ENCODE results near the gene DUS1L.

Gene DUS1L

DNA sequence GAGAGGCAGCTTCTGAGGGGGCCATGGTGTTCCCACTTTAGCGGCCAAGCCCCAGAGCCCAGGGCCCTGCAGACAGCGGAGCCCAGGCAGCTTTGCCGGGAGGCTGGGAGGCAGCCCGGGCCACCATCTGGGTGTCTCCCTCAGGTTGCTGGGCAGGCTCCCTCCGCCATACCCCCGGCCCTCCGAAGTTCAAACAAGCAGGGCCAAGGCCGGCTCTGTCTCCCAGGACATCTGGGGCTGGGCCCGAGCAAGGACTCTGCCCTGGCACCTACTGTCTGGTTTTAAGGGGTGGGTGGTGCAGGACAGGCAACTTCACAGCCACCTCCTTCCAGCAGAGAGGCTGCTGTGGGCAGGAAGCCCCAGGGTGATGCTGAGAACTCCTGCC is 2.6 kb downstream of the DUS1L start:
- Mint-ChIP-seq H3K9me3 (no peaks in the 10 kb centered on the region), H3K4me3 (no peak overlapping the region), H3K36me3 (ENCODE audit: low read depth) (peaks cover 6% of the 10 kb centered on the region), H3K27ac (no peak overlapping the region), H3K4me1 (ENCODE audit: low read depth) (peaks cover 1% of the 10 kb centered on the region), H3K27me3 (ENCODE audit: low read depth) (no peaks in the 10 kb centered on the region)
- DNase-seq (ENCODE audit: low spot score) = no peak

- no peaks in the 10 kb centered on the region for H3K27me3 Mint-ChIP-seq (ENCODE audit: low read depth)
- no peaks in the 10 kb centered on the region for H3K9me3 Mint-ChIP-seq
- DNase-seq (ENCODE audit: low spot score) = no peak
- H3K4me1 Mint-ChIP-seq (ENCODE audit: low read depth) = peaks cover 1% of the 10 kb centered on the region
- no peak overlapping the region for H3K4me3 Mint-ChIP-seq
- H3K36me3 Mint-ChIP-seq (ENCODE audit: low read depth) = peaks cover 11% of the 10 kb centered on the region
- no peak overlapping the region for H3K27ac Mint-ChIP-seq
Observed at GRCh38 chr17:82062076-82062983, 3.3 kb downstream of the DUS1L start.

DNA sequence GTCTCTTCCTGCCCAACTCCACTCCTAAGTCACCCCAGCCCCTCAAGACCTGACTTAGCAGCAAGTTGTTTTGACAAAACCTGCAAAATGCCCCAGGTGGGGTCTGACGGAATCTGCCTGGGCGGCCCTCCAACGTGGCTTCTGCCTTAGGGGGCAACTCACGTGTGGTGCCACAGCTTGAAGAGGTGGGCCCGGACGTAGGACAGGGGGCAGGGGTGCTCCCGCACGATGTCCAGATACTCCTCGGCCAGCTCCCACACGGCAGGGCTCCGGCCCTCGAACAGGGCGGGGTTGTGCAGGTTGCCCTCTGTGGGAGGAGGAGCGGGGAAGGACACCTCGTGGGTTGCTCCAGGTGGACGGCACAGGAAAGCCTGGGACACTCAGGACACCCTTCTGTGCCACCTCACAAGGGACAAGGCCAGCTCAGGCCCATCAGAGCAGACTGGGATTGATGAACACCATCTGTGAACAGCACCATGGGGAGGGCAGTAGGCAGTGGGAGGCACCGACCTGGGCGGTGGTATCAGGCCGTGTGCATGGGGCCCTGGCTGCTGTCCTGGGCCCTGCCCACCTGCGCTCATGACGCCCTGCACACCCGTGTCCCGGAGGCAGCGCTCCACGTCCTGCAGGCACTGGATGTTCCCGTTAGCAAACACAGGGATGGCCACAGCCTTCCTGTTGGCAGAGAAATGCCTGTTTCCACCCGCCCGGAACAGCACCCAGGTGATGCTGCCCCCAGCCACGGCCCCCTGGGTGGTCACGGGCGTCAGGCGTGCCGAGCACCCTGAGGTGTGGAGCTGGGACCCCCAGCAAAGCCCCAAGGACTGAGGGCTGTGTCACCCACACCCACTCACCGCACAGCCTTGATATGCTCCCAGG is 4.3 kb downstream of the DUS1L start:
- H3K27ac Mint-ChIP-seq = no peak overlapping the region
- H3K36me3 Mint-ChIP-seq (ENCODE audit: low read depth) = peaks cover 11% of the 10 kb centered on the region
- H3K9me3 Mint-ChIP-seq = no peaks in the 10 kb centered on the region
- H3K27me3 Mint-ChIP-seq (ENCODE audit: low read depth) = no peaks in the 10 kb centered on the region
- no peak overlapping the region for H3K4me3 Mint-ChIP-seq
- H3K4me1 Mint-ChIP-seq (ENCODE audit: low read depth) = peaks cover 1% of the 10 kb centered on the region
- DNase-seq (ENCODE audit: low spot score) = no peak

GRCh38 chr17:82060614-82061013 is 5.0 kb downstream of the DUS1L start:
- H3K4me3 Mint-ChIP-seq = no peak overlapping the region
- no peaks in the 10 kb centered on the region for H3K9me3 Mint-ChIP-seq
- peaks cover 1% of the 10 kb centered on the region for H3K4me1 Mint-ChIP-seq (ENCODE audit: low read depth)
- no peak overlapping the region for H3K27ac Mint-ChIP-seq
- peaks cover 15% of the 10 kb centered on the region for H3K36me3 Mint-ChIP-seq (ENCODE audit: low read depth)
- H3K27me3 Mint-ChIP-seq (ENCODE audit: low read depth) = no peaks in the 10 kb centered on the region
- no peak for DNase-seq (ENCODE audit: low spot score)

DNA sequence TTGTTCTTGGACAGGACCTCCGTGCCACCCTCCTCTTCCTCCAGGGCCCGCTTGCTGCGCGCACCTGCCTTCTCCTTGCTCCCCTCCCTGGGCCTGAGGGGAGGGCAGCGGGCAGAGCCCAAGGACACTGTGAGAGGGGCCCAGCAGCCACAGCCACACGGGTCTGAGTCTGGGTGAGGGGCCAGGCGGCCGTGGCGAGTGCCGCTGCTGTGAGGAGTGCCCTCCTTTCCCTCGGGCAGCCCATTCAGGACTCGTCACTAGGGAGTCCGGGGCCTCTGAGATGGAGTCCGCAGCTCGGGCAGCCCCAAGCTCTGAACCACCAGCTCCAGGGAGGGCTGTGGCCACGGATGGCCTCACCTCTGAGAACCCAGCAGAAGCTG is 5.6 kb downstream of the DUS1L start:
- Mint-ChIP-seq H3K27me3 (ENCODE audit: low read depth) (no peaks in the 10 kb centered on the region), H3K4me1 (ENCODE audit: low read depth) (peaks cover 1% of the 10 kb centered on the region), H3K36me3 (ENCODE audit: low read depth) (peaks cover 19% of the 10 kb centered on the region), H3K4me3 (no peak overlapping the region), H3K9me3 (no peaks in the 10 kb centered on the region), H3K27ac (peak overlapping the region; percentile 36)
- no peak for DNase-seq (ENCODE audit: low spot score)

- H3K27me3 Mint-ChIP-seq (ENCODE audit: low read depth) = no peaks in the 10 kb centered on the region
- H3K9me3 Mint-ChIP-seq = no peaks in the 10 kb centered on the region
- no peak for DNase-seq (ENCODE audit: low spot score)
- no peak overlapping the region for H3K4me3 Mint-ChIP-seq
- H3K36me3 Mint-ChIP-seq (ENCODE audit: low read depth) = peaks cover 21% of the 10 kb centered on the region
- no peak overlapping the region for H3K27ac Mint-ChIP-seq
- H3K4me1 Mint-ChIP-seq (ENCODE audit: low read depth) = peaks cover 1% of the 10 kb centered on the region
Observed at GRCh38 chr17:82059272-82060000, 6.2 kb downstream of the DUS1L start.

- no peak for DNase-seq (ENCODE audit: low spot score)
- H3K9me3 Mint-ChIP-seq = no peaks in the 10 kb centered on the region
- no peak overlapping the region for H3K4me3 Mint-ChIP-seq
- H3K27me3 Mint-ChIP-seq (ENCODE audit: low read depth) = no peaks in the 10 kb centered on the region
- H3K27ac Mint-ChIP-seq = no peak overlapping the region
- no peaks in the 10 kb centered on the region for H3K4me1 Mint-ChIP-seq (ENCODE audit: low read depth)
- peaks cover 21% of the 10 kb centered on the region for H3K36me3 Mint-ChIP-seq (ENCODE audit: low read depth)
Observed at GRCh38 chr17:82058855-82059249, 6.8 kb downstream of the DUS1L start.

GRCh38 chr17:82058230-82058854 is 7.3 kb downstream of the DUS1L start:
- no peak overlapping the region for H3K4me3 Mint-ChIP-seq
- H3K4me1 Mint-ChIP-seq (ENCODE audit: low read depth) = peaks cover 2% of the 10 kb centered on the region
- DNase-seq (ENCODE audit: low spot score) = no peak
- H3K27me3 Mint-ChIP-seq (ENCODE audit: low read depth) = no peaks in the 10 kb centered on the region
- H3K27ac Mint-ChIP-seq = no peak overlapping the region
- H3K36me3 Mint-ChIP-seq (ENCODE audit: low read depth) = peaks cover 21% of the 10 kb centered on the region
- H3K9me3 Mint-ChIP-seq = no peaks in the 10 kb centered on the region

DNA sequence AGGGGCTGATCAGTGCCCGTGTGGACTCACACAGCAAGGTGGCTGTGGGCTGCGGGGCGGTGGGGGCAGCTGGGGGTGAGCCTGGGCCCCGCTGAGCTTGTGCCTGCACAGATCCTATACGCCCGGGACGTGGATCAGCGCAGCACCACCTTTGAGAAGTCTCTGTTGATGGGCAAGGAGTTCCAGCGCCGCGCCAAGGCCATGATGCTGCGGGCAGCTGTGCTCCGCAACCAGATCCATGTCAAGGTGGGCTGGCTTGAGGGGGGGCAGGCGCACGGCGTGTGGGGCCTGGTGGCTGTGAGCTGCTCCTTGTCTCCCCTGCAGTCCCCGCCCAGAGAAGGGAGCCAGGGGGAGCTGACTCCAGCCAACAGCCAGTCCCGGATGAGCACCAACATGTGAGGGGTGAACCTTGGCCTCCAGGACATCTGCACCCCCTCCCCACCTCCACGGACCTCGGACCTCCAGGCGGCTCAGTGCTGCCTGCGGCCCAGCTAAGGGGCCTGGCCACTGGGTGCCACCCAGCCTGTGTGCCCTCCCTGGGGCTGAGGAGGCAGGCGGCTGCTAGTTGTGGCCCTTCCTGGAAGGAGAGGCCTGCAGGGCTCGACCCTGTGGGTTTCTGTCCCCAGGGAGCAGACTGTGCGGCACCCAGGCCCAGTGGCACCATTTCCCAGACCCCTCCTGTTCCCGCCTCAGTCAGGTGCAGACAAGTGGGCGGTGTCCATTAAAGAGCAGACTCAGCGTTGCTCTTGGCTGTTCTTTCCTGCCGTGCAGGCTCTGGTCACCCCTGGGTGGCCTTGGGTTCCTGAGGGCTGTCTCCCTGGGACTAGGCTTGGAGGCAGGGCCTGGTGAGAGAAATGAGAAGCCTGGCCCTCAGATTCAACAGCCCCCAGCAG is 8.6 kb downstream of the DUS1L start:
- no peak for DNase-seq (ENCODE audit: low spot score)
- peaks cover 22% of the 10 kb centered on the region for H3K36me3 Mint-ChIP-seq (ENCODE audit: low read depth)
- no peaks in the 10 kb centered on the region for H3K27me3 Mint-ChIP-seq (ENCODE audit: low read depth)
- no peak overlapping the region for H3K4me3 Mint-ChIP-seq
- no peak overlapping the region for H3K27ac Mint-ChIP-seq
- no peaks in the 10 kb centered on the region for H3K9me3 Mint-ChIP-seq
- H3K4me1 Mint-ChIP-seq (ENCODE audit: low read depth) = peaks cover 3% of the 10 kb centered on the region

DNA sequence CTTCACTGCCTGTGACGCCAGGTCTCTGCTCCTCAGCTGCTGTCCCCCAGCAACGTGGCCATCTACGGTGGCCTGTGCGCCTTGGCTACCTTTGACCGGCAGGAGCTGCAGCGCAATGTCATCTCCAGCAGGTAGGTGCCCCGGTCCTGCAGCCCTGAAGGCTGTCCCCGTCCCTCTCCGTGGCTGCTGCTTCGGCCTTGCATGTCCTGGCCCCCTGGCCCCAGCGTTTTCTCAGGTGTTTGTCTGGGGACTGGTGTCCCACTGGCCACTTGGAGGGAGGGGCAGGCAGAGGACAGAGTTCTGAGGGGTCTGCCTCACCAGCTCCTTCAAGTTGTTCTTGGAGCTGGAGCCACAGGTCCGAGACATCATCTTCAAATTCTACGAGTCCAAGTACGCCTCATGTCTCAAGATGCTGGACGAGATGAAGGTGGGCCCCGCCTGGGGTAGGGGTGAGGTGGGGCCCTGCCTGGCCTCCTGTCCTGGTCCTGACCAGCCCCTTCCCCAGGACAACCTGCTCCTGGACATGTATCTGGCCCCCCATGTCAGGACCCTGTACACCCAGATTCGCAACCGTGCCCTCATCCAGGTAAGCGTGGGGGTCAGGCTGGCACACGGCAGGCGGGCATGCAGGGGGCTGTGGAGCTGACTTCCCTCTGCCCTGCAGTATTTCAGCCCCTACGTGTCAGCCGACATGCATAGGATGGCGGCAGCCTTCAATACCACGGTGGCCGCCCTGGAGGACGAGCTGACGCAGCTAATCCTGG is 9.5 kb downstream of the DUS1L start:
- H3K4me3 Mint-ChIP-seq = no peak overlapping the region
- H3K27me3 Mint-ChIP-seq (ENCODE audit: low read depth) = no peaks in the 10 kb centered on the region
- no peak overlapping the region for H3K27ac Mint-ChIP-seq
- no peak for DNase-seq (ENCODE audit: low spot score)
- peaks cover 3% of the 10 kb centered on the region for H3K4me1 Mint-ChIP-seq (ENCODE audit: low read depth)
- H3K36me3 Mint-ChIP-seq (ENCODE audit: low read depth) = peaks cover 22% of the 10 kb centered on the region
- no peaks in the 10 kb centered on the region for H3K9me3 Mint-ChIP-seq

- Mint-ChIP-seq H3K36me3 (ENCODE audit: low read depth) (peaks cover 22% of the 10 kb centered on the region), H3K27ac (no peak overlapping the region), H3K27me3 (ENCODE audit: low read depth) (no peaks in the 10 kb centered on the region), H3K9me3 (no peaks in the 10 kb centered on the region), H3K4me1 (ENCODE audit: low read depth) (peaks cover 3% of the 10 kb centered on the region), H3K4me3 (no peak overlapping the region)
- DNase-seq (ENCODE audit: low spot score) = no peak
Observed at GRCh38 chr17:82055023-82055964, 10.3 kb downstream of the DUS1L start.

All from T-helper 2 cell treated with Interferon-gamma antibody and Interleukin-4, amounts not matched to agents 5 μg/mL and 100 μg/mL, for 36 hours (primary cell).